SK-N-SH (cell line): ENCODE measurements around the gene SLC39A13. TPM values are rescaled to one million over a fixed set of nuclear protein-coding genes. Genes with fewer than 3 reads are reported as not detected.
A peak's percentile ranks its signal among the peaks of the same experiment; 100 is the strongest.

Source experiments
- CTCF ChIA-PET: fragments of 300-600, 350-600 bp; formaldehyde crosslinking; extraction: SDS; loops from one replicate; lab custom pipeline; 2021; lab: Yijun Ruan, JAX
- POLR2A ChIA-PET: fragments of 350-600 bp; sonication (Branson Sonifier 250); formaldehyde crosslinking; extraction: SDS; loops from one replicate; lab custom pipeline; 2020; ENCODE audit warnings: antibody characterized with exemption, inconsistent platforms; lab: Yijun Ruan, JAX
- DNase-seq: peaks from one replicate; pipeline ENCODE4 v3.0.0; 2012
- H2AFZ ChIP-seq: fragments of 200-600 bp; sonication (generic); 2 replicates; pipeline ENCODE4 v1.8.1; 2016; ENCODE audit warnings: antibody characterized with exemption, mild to moderate bottlenecking, low read depth
- H3F3A ChIP-seq: fragments of 200-600 bp; sonication (generic); replicated peaks from 2 replicates; pipeline ENCODE3; 2016; ENCODE audit warnings: antibody characterized with exemption, mild to moderate bottlenecking; ENCODE audit not compliant: insufficient read depth
- H3K27ac ChIP-seq, 2 experiments: fragments of 200-500 bp in 1 of 2; fragments of 200-600 bp in 1 of 2; sonication (Bioruptor generic) in 1 of 2; sonication (generic), shearing (Covaris generic) in 1 of 2; 2 replicates each; pipeline versions ENCODE4 v1.5.1 to v1.6.1; 2014 to 2016; ENCODE audit warnings: low read depth in 2 of 2, inconsistent platforms in 1 of 2, low read length in 1 of 2, mild to moderate bottlenecking in 1 of 2, mixed read lengths in 1 of 2
- H3K27me3 ChIP-seq: fragments of 200-600 bp; sonication (generic), shearing (Covaris generic); 2 replicates; pipeline ENCODE4 v1.6.1; 2016; ENCODE audit warnings: mixed run types; ENCODE audit not compliant: insufficient read depth
- H3K36me3 ChIP-seq, 2 experiments: fragments of 200-500 bp in 1 of 2; fragments of 200-600 bp in 1 of 2; sonication (Bioruptor generic) in 1 of 2; sonication (generic) in 1 of 2; replicated peaks in 1 of 2; 2 replicates each; pipeline versions ENCODE3 to v1.5.1; 2014 to 2016; ENCODE audit warnings: low read length in 1 of 2, mild to moderate bottlenecking in 1 of 2; ENCODE audit not compliant: insufficient read depth in 2 of 2, control insufficient read depth in 1 of 2
- H3K4me1 ChIP-seq, 2 experiments: fragments of 200-500 bp in 1 of 2; fragments of 200-600 bp in 1 of 2; sonication (Bioruptor generic) in 1 of 2; sonication (generic), shearing (Covaris generic) in 1 of 2; 2 replicates each; pipeline versions ENCODE4 v1.5.1 to v1.6.1; 2014 to 2016; ENCODE audit warnings: low read depth in 1 of 2, low read length in 1 of 2, mixed run types in 1 of 2; ENCODE audit not compliant: insufficient read depth in 2 of 2, control insufficient read depth in 1 of 2
- H3K4me2 ChIP-seq: fragments of 200-600 bp; sonication (generic), shearing (Covaris generic); 2 replicates; pipeline ENCODE4 v1.6.1; 2017; ENCODE audit warnings: mixed run types
- H3K4me3 ChIP-seq, 2 experiments: fragments of 200-500 bp in 1 of 2; fragments of 200-600 bp in 1 of 2; sonication (Bioruptor generic) in 1 of 2; sonication (generic), shearing (Covaris generic) in 1 of 2; 2 replicates each; pipeline versions ENCODE4 v1.5.1 to v1.8.1; 2014 to 2016; ENCODE audit warnings: low read depth in 2 of 2, inconsistent platforms in 1 of 2, low read length in 1 of 2, mild to moderate bottlenecking in 1 of 2, mixed read lengths in 1 of 2, moderate library complexity in 1 of 2
- H3K79me2 ChIP-seq: fragments of 200-600 bp; sonication (generic); 2 replicates; pipeline ENCODE4 v1.8.1; 2017; ENCODE audit warnings: mild to moderate bottlenecking; ENCODE audit not compliant: insufficient read depth
- H3K9ac ChIP-seq: fragments of 200-600 bp; sonication (generic); 2 replicates; pipeline ENCODE4 v1.6.1; 2017; ENCODE audit warnings: mixed run types
- H3K9me2 ChIP-seq: fragments of 200-600 bp; sonication (generic); 2 replicates; pipeline ENCODE4 v1.6.1; 2017; ENCODE audit warnings: mixed run types
- H3K9me3 ChIP-seq: fragments of 200-600 bp; sonication (generic); 2 replicates; pipeline ENCODE4 v1.6.1; 2017; ENCODE audit warnings: mixed run types, mild to moderate bottlenecking, moderate library complexity
- H4K20me1 ChIP-seq: fragments of 200-600 bp; sonication (generic); 2 replicates; pipeline ENCODE4 v1.6.1; 2017; ENCODE audit warnings: mild to moderate bottlenecking, mixed run types; ENCODE audit not compliant: insufficient read depth
- EZH2phosphoT487 ChIP-seq: fragments of 200-600 bp; sonication (generic); IDR thresholded peaks from 2 replicates; pipeline ENCODE4 v1.6.1; 2017; ENCODE audit warnings: low read depth, mixed run types, mild to moderate bottlenecking, antibody characterized with exemption, moderate library complexity, borderline replicate concordance
- FOSL2 ChIP-seq: IDR thresholded peaks from 2 replicates; pipeline ENCODE4 v1.4.0; 2012; ENCODE audit warnings: low read depth, mild to moderate bottlenecking, moderate library complexity, borderline replicate concordance
- FOXJ3 ChIP-seq: sonication (generic); formaldehyde crosslinking; IDR thresholded peaks from 2 replicates; pipeline ENCODE4 v1.5.1; 2020; ENCODE audit warnings: mild to moderate bottlenecking, missing genetic modification reagents
- GABPA ChIP-seq: IDR thresholded peaks from 2 replicates; pipeline ENCODE4 v1.4.0; 2012; ENCODE audit warnings: low read depth, mild to moderate bottlenecking
- MXI1 ChIP-seq: IDR thresholded peaks from 2 replicates; pipeline ENCODE4 v1.6.1; 2012; ENCODE audit warnings: mild to moderate bottlenecking, low read depth, low read length, improper control_type of control experiment
- NFIC ChIP-seq: IDR thresholded peaks from 2 replicates; pipeline ENCODE4 v1.4.0; 2012; ENCODE audit warnings: borderline replicate concordance
- NRF1 ChIP-seq: IDR thresholded peaks from 2 replicates; pipeline ENCODE4 v1.6.1; 2012; ENCODE audit warnings: low read depth, mild to moderate bottlenecking, low read length
- PBX3 ChIP-seq: IDR thresholded peaks from 2 replicates; pipeline ENCODE4; 2012
- REST ChIP-seq: IDR thresholded peaks from 2 replicates; pipeline ENCODE4 v1.6.1; 2012; ENCODE audit warnings: mild to moderate bottlenecking, low read depth, low read length, moderate library complexity
- RFX5 ChIP-seq: IDR thresholded peaks from 2 replicates; pipeline ENCODE4 v1.6.1; 2012; ENCODE audit warnings: mild to moderate bottlenecking, improper control_type of control experiment, low read length
- RXRA ChIP-seq: IDR thresholded peaks from 2 replicates; pipeline ENCODE4 v1.4.0; 2012; ENCODE audit warnings: low read depth, mild to moderate bottlenecking, borderline replicate concordance
- SIN3A ChIP-seq: IDR thresholded peaks from 2 replicates; pipeline ENCODE4 v1.6.1; 2012; ENCODE audit warnings: low read depth, mild to moderate bottlenecking, low read length, moderate library complexity, borderline replicate concordance
- SMC3 ChIP-seq: IDR thresholded peaks from 2 replicates; pipeline ENCODE4 v1.6.1; 2012; ENCODE audit warnings: low read depth, low read length, improper control_type of control experiment
- TCF12 ChIP-seq: IDR thresholded peaks from 2 replicates; pipeline ENCODE4 v1.4.0; 2012
- TEAD4 ChIP-seq: IDR thresholded peaks from 2 replicates; pipeline ENCODE4 v1.4.0; 2012; ENCODE audit warnings: mild to moderate bottlenecking, borderline replicate concordance; ENCODE audit not compliant: insufficient read depth
- ZBTB33 ChIP-seq: IDR thresholded peaks from 2 replicates; pipeline ENCODE4 v1.4.0; 2012; ENCODE audit warnings: low read depth, borderline replicate concordance
- WGBS: methylation state at CpG from one replicate; pipeline ENCODE4 v1.1.6; 2017; ENCODE audit warnings: low lambda C conversion rate; 5-methylcytosine and 5-hydroxymethylcytosine counted together
- polyA plus RNA-seq, 3 experiments: library from polyadenylated mRNA; depleted of rRNA; stranded (reverse); fragments of >200 nt; gene quantifications; 2 replicates each; pipeline ENCODE4 v1.2.3, GENCODE V29; 2012
- TF ChIP-seq, protein P1 (sequence below): IDR thresholded peaks from 2 replicates; pipeline ENCODE4 v1.4.0; 2012; ENCODE audit warnings: low read depth, borderline replicate concordance
- TF ChIP-seq, protein P2 (sequence below): IDR thresholded peaks from 2 replicates; pipeline ENCODE4 v1.4.0; 2012; ENCODE audit warnings: low read depth

SLC39A13 gene
- polyA plus RNA-seq, 1 of the 3 experiments (the other 2 are of a cell fraction): 65.5 TPM

- no peak overlapping the region for H3K9ac ChIP-seq
- H3F3A ChIP-seq: peaks cover 8% of the 10 kb centered on the region
- no peaks in the 10 kb centered on the region for H3K9me2 ChIP-seq
- H3K27ac ChIP-seq: no peak overlapping the region
- H3K4me1 ChIP-seq: no peaks in the 10 kb centered on the region
- H3K4me2 ChIP-seq: no peak overlapping the region
- no peaks in the 10 kb centered on the region for H3K27me3 ChIP-seq
- TF ChIP-seq NFIC: no peak
- H2AFZ ChIP-seq: no peak overlapping the region
- no peaks in the 10 kb centered on the region for H3K79me2 ChIP-seq
- no peaks in the 10 kb centered on the region for H4K20me1 ChIP-seq
- ChIA-PET POLR2A (no interaction called here), CTCF (no interaction called here)
- 72% methylated on average over 3 of the region's 3 CpGs for WGBS
- H3K9me3 ChIP-seq: no peaks in the 10 kb centered on the region
- H3K36me3 ChIP-seq: no peaks in the 10 kb centered on the region
- no peak overlapping the region for H3K4me3 ChIP-seq
- DNase-seq: no peak
Measured at GRCh38 chr11:47433157-47433556, 24.8 kb downstream of the SLC39A13 start.

GRCh38 chr11:47434011-47434786 is 25.8 kb downstream of the SLC39A13 start:
- no peak overlapping the region for H3K27ac ChIP-seq
- no peaks in the 10 kb centered on the region for H3K9me2 ChIP-seq
- no peaks in the 10 kb centered on the region for H3K27me3 ChIP-seq
- no peaks in the 10 kb centered on the region for H3K4me1 ChIP-seq
- no peaks in the 10 kb centered on the region for H3K9me3 ChIP-seq
- H4K20me1 ChIP-seq: no peaks in the 10 kb centered on the region
- WGBS: 82% methylated on average over 7 of the region's 7 CpGs
- H3K9ac ChIP-seq: no peak overlapping the region
- ChIA-PET POLR2A (no interaction called here), CTCF (interaction anchor here (1.0 kb wide), 1 partner anchor 15 kb away, joined by 3 read pairs; the partner anchor contains the start of gene RAPSN)
- 0 out of 2 replicates have a peak overlapping the region, but pooled peaks have one; percentile 33 for H3K4me2 ChIP-seq
- DNase-seq: no peak
- H3F3A ChIP-seq: peaks cover 8% of the 10 kb centered on the region
- no peaks in the 10 kb centered on the region for H3K36me3 ChIP-seq
- H3K79me2 ChIP-seq: no peaks in the 10 kb centered on the region
- no peak overlapping the region for H3K4me3 ChIP-seq
- no peak overlapping the region for H2AFZ ChIP-seq
- TF ChIP-seq FOSL2 (no peak), NRF1 (no peak), TEAD4 (no peak), FOXJ3 (CRISPR knock-in tag) (no peak), REST (no peak), RXRA (no peak), TCF12 (no peak), ZBTB33 (no peak), PBX3 (no peak), SIN3A (no peak), EZH2phosphoT487 (no peak), GABPA (no peak), MXI1 (no peak), SMC3 (no peak), RFX5 (no peak)
- TF ChIP-seq, protein P1, sequence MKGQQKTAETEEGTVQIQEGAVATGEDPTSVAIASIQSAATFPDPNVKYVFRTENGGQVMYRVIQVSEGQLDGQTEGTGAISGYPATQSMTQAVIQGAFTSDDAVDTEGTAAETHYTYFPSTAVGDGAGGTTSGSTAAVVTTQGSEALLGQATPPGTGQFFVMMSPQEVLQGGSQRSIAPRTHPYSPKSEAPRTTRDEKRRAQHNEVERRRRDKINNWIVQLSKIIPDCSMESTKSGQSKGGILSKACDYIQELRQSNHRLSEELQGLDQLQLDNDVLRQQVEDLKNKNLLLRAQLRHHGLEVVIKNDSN: no peak
- TF ChIP-seq, protein P2, sequence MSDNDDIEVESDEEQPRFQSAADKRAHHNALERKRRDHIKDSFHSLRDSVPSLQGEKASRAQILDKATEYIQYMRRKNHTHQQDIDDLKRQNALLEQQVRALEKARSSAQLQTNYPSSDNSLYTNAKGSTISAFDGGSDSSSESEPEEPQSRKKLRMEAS: no peak
